GM19043 (cell line): ENCODE data around the gene FBXW7.

Experiments
- ATAC-seq: cut with Tn5 transposase; IDR thresholded peaks from one replicate; pipeline ENCODE4 v1.9.1; 2021; ENCODE audit warnings: low read depth; ENCODE audit not compliant: unreplicated experiment

Gene FBXW7

DNA sequence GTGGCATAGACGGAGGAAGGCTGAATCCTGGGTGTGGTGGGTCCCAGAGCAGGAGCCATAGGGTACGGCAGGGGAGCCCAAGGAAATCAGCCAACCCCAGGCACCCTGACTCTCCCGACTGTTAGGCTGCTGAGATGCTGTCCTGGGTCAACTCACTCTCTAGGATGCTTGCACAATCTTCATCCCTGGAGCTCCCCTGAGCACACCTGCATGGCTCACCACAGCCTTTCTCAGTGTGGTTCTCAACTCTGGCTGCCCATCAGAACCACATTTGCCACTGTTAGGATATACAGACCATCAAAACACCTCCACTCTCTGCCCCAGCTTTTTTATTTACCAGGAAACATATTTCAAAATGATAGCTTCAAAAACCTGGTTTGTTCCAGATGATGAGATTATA lies 236.3 kb downstream of the FBXW7 start:
- ATAC-seq: no peak

DNA sequence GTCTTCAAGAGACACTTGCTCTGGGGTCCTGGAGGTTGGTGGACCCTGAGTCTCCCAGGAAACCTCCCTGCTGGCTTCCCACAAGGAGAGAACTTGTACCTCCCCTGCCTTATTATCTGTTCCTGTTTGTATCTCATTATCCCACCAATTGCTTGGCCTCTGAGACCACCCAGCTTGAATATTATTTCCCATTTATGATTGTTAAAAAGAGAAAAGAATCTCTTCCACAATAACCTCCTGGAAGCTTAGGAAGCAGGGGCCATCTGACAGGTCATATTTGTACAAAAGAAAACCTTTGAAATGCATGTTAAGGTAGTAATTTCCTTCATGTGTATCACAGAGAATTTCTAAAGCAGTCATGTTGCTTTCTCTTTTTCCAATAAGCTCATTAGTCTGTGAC lies 239.5 kb downstream of the FBXW7 start:
- ATAC-seq: no peak

DNA sequence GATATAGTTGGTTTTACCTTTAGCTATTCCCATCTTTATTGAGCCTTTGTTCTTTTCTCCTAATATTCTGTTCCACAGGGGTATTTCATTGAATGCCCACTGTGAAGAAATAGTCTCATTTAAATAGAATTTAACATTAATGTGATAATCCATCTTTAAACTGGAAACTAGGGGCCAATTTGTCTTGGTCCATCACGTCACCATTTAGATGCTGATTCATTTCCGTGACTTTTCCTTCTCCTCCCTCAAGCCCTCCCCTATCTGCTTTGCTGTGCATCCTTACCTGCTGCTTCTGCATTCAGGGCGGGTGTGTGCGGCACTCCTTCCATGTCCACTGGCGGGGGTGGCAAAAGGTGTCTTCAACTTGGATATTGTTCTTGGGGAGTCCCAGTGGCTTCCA lies 241.1 kb downstream of the FBXW7 start:
- ATAC-seq: no peak

DNA sequence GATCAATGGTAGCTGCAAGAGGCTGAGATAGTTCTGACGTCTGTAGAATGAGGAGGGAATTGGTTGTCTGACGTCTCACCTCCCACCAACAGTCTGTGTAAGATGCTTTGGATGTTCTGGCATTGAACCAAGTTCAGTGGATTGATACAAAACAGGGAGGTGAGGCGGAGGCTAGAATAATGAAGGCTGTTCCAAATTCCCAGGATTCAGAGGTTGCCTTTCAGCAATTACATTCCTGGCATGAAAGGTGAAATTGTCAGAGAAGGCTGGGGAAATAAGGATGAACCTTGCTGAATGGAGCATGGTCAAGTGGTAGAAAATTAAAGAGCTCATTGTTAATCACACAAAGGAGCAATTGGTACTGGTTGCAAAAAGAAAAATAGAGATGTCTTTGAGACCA lies 241.6 kb downstream of the FBXW7 start:
- ATAC-seq: no peak

DNA sequence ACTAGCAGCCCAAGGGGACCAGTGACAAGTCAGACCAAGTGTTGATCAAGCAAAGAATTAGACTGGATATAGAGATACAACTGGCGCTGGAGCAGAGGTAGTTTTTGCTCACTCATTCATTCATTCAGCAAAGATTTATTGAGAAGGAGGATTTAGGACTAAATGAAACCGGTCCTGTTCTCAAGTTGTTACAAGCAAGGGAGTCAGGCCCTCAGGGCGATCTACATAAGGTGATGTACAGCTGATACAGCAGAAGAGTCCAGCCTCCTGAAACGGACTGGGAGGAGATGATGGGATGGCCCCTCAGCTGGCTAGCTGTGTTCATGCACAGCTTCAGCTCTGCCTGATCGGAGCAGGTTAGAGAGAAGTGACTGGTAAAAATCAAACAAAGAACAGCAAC lies 242.4 kb downstream of the FBXW7 start:
- ATAC-seq: no peak

DNA sequence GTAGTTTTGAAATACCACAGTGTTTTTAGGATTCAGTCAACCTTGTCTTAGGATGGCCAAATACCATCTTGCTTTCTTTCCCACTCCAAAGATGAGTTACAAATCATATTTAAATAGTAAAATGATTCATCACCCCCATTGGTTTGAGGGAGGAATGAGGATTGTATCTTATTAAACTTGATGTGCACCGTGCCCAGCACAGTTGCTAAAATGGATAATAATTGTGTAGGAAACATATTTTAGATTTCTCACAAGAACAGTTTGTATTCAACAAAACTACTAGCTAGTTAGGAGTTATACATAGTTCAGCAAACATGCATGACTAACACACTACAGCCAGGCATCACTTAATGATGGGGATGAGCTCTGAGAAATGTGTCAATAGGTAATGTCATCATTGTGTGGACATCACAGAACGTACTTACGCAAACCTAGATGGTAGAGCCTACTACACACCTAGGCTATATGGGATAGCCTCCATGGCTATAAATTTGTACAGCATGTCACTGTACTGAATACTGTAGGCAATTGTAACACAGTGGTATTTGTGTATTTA lies 245.4 kb downstream of the FBXW7 start:
- ATAC-seq: no peak

DNA sequence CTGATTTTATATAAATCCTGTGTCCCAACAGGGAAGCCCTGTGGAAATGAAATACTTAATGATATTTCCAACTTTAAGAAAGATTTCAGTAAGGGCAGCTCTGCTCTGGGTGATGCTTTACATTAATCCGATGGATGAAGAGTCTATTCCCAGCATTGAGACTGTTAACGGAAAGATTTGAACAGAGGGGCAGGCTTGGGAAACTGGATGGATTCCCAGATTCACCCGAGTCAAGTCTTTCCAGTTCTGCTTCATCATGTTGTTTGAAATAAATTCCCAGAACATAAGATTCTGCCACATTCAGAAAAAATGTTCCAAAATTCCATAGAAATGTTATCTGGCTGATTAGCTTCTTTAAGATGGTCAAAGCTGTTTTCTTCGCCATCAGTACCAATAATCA lies 246.0 kb downstream of the FBXW7 start:
- ATAC-seq: no peak

DNA sequence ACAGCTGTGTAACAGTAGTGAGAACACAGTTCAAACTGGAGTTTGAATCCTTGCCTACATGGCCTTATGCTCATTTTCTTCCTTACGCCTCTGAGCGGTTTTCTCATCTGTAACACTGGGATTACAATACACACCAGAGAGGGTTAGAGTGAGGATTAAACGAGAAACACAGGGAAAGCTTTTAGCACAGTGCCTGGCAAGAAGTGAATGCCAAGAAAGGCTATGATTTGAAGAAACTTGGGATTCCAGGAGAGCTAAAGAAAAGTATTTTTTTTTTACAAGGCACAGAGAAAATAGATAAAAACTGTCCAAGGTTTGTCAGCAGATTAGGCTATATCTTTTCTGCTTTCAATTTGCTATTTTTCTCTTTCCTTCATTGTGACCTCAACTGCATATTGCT lies 246.4 kb downstream of the FBXW7 start:
- no peak for ATAC-seq

DNA sequence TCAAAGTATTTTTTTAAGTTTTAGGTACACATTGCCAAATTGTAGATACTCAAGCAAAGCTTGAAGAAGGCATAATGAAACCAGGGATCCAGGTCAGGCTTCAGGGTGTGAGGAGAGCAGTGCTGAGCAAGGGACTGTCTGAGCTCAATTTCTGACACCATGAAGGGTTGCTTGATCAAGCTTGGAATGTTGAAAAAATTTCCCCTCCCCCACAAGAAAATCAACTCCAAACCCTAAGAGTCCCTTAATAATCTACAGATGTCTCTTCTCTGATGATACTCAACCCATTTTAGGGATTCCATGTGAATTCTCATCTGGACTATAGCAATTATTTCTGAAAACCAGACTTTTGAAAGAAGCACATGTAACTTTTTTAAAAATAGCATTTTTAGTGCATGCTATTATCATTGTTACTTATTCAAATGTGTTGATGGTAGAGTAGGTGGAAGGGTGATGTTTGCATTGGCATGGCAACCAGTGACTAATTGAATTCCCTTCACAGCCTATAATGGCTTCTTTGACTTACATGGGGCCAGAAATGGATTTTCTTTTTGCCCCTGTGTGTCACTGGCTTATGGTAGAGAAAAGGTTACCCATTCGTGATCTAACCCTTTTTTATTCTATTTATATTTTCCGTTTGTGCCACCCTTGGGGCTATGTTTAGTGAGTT lies 252.0 kb downstream of the FBXW7 start:
- ATAC-seq: no peak

DNA sequence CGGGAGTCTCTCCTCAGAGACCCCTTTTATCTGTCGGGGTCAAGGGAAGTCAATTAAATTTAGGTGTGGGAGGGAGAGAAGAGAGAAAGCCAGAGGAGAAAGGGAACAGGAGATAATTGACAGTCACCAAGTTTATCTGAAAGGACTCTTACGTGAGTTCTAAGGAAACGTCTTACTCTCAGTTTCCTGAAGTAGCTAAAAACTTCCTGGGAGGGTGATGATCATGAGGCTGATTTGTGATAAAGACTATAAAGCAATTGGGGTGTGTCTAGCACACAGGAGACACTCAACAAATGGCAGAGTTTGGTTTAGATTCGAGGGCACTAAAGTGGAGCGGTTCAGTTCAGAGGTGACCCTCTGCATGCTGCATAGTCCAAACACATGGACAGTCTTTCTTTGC lies 254.1 kb downstream of the FBXW7 start:
- no peak for ATAC-seq

DNA sequence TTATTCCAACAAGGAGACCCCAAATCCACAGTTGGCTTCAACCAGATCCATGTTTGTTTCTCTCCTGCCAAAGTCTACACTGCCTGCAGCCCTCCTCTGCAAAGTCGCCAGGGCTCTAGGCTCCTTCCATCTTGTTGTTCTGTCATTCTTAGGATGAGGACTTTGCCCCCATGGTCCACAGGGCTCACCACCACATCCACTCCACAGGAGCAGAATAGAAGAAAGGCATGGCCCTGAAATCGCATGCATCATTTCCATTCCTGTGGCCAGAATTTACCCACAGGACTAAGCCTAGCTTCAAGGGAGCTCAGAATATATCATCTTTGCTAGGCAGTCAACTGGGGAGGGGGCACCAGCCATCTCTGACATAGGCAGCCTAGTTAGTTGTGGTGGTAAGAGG lies 254.7 kb downstream of the FBXW7 start:
- no peak for ATAC-seq

DNA sequence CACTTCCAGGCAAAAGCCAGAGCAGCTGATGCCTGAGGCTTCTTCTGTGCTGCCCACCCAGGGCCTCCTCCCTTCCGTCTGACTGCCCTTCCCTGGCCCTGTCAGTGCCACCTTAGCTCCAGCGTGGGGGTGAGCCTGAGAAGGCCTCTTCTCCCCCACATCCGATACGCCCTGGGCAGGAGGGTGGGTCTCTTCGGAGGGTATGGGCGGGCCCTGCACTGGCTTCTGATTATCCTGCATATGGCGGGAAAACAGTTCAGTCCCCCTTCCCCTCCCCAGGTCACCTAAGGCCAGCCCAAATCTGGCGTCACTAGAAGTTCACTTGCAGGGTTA lies 256.7 kb downstream of the FBXW7 start:
- ATAC-seq: no peak

DNA sequence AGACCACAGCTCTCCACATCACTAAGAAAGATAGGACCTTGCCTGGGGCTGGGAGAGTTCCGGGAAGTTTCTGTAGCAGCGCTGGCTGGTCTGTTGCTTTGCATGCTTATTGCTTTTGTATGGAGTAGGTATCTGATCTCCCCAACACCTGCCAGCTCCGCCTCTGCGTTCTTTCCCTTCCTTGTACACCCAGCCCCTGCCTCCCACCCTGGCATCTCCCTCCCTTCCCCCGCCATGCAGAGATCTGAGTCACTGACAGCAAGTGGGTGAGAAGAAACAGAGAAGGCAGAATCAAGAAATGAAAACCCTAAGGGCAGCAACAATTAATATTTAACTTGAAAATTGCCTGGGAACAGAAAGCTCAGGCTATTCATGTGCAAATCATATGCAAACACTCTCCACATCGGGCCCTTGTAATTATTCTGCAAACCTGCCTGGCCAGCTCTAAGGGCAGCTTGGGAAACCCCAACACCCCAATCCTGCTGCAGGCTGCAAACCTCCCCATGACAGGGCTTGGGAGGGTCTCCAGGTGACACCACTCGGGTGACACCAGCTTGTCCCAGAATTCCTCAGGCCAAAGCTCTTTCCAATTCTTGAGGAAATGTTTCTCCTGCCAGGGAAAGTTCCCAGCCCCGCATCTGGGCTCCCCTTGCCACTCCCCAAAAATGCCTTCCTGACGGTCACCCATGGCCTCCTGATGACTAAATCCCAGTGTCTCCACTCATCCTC lies 257.2 kb downstream of the FBXW7 start:
- peak; percentile 70 for ATAC-seq

DNA sequence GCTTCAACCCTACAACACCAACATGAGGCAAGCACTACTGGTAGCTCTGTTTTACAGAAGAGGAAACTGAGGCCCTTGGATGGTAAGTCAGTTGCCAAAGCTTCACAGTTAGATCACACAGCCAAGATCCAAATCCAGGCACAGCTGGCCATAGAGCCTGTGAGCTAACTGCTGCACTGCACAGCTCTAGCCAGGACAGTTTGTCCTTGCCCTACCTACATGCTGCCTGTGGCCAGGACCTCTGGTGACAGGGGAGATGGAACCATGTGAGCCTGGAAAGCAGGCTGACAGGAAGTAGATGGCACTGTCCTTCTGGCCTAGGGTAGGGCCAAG lies 257.8 kb downstream of the FBXW7 start:
- peak; percentile 32 for ATAC-seq

DNA sequence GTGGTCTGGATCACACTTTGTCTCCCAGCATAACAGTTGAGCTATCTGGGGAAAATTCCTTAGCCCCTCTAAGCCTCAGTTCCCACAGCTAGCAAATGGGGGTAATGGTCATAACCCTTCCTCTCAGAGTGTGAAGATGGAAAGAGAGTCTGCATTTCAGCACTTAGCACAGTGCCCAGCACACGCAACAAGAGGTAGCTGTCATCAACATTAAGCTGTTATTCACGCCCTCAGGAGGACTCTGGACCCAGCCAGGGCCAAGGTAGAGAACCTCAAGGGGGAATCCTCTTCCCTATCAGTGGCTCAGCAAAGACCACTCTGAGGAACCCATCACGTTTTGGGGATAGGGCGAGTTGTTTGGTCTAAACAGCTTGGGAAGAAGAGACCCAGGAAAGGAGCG lies 258.6 kb downstream of the FBXW7 start:
- ATAC-seq: no peak

DNA sequence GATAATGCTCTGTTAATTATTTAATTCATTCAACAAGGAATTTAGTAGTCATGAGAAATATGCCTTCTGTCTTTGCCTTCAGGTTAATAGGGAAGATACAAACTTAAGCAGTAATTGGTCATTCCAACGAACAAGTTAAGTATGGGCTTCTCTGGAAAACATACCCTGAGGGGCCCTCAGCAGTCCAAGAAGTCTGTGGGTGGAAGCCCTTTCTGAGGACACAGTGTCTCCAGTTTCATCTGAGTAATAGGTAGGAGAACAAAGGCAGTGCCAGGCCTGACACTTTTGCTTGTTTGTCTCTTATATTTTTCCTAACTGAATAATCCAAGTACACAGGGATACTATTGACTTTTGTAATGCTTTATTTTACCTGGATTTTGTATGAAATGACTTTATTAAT lies 262.5 kb downstream of the FBXW7 start:
- ATAC-seq: no peak
